ENCODE measurements around the gene PSD4. TPM values are rescaled to one million over a fixed set of nuclear protein-coding genes. Genes with fewer than 3 reads are reported as not detected.

The PSD4 gene
- total and polyA plus RNA-seq, 2 experiments from 2014 or later, result 2.5 to 9.0 TPM

DNA sequence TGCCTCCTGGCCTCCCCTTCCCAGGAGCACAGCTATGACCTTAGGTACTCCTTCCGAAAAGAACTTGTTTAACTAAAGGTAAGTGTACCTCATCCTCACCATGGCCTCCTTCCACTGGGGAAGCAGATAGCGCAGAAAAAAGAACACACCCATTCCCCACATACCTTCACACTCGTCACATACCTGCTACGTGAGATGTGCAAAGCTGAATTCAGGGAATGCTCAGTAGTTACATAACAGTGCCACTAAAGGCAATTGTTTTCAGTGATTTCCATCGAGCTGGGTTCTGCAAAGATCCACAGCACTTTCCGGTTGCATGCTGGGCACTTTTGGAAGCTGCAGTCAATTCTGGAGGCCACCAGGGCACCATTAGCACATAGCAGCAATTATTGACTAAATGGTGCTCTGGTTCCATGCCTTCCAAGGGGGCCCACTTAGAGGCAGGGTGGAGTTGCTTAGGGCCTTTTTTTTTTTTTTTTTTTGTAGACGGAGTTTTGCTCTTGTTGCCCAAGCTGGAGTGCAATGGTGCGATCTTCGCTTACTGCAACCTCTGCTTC, 63.9 kb downstream of the PSD4 start:
- no peaks in the 10 kb centered on the region for H3K27me3 ChIP-seq
- DNase-seq (ENCODE audit: low read depth in 1 of 2, low spot score in 1 of 2), result no peak
- no peaks in the 10 kb centered on the region for H3K36me3 ChIP-seq
- no peak overlapping the region for H3K27ac ChIP-seq
- TF ChIP-seq, protein P1, sequence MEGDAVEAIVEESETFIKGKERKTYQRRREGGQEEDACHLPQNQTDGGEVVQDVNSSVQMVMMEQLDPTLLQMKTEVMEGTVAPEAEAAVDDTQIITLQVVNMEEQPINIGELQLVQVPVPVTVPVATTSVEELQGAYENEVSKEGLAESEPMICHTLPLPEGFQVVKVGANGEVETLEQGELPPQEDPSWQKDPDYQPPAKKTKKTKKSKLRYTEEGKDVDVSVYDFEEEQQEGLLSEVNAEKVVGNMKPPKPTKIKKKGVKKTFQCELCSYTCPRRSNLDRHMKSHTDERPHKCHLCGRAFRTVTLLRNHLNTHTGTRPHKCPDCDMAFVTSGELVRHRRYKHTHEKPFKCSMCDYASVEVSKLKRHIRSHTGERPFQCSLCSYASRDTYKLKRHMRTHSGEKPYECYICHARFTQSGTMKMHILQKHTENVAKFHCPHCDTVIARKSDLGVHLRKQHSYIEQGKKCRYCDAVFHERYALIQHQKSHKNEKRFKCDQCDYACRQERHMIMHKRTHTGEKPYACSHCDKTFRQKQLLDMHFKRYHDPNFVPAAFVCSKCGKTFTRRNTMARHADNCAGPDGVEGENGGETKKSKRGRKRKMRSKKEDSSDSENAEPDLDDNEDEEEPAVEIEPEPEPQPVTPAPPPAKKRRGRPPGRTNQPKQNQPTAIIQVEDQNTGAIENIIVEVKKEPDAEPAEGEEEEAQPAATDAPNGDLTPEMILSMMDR (IDR thresholded peaks at IDR 0.05; ENCODE audit: low read depth, low read length), result no peak
- peaks cover 9% of the 10 kb centered on the region for H3K4me1 ChIP-seq (ENCODE audit: low read depth)
- H3K9me3 ChIP-seq (ENCODE audit: low read depth), result no peaks in the 10 kb centered on the region
- H3K4me3 ChIP-seq, result no peak overlapping the region

DNA sequence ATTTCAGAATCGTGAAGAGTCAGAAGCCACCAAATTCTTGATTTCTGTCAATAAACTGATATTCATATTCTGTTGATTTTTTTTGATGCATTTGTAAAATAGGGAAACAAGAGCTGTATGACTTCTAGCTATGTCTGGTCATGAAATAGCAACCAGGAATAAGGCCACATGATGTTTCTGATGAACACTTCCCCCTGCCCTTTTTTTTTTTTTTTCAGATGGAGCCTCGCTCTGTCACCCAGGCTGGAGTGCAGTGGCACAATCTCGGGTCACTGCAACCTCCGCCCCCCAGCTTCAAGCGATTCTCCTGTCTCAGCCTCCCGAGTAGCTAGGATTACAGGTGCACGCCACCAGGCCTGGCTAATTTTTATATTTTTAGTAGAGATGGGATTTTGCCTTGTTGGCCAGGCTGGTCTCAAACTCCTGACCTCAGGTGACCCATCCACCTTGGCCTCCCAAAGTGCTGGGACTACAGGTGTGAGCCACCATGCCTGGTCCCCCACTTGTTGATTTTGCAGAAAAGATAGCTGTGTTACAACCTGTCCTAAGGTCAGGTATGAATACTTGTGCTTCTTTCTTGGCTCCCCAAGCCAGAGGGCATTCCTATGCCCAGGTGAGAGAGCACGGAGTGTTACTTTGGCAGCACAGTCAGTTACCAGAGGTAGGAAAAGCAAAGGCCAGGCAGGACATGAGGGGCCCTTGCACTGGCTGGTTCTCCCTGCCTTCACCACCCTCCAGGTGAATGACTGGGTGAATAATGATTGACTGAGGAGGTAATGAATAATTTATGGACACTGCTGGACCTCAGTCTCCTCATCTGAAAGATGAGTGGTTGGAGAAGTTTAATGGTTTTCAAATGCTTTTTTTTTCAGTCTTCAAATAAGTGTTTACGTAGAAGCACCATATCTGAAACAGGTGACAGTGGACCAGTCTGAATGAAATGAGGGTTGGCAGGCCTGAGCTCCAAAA, 65.4 kb downstream of the PSD4 start:
- H3K9me3 ChIP-seq (ENCODE audit: low read depth), result no peaks in the 10 kb centered on the region

DNA sequence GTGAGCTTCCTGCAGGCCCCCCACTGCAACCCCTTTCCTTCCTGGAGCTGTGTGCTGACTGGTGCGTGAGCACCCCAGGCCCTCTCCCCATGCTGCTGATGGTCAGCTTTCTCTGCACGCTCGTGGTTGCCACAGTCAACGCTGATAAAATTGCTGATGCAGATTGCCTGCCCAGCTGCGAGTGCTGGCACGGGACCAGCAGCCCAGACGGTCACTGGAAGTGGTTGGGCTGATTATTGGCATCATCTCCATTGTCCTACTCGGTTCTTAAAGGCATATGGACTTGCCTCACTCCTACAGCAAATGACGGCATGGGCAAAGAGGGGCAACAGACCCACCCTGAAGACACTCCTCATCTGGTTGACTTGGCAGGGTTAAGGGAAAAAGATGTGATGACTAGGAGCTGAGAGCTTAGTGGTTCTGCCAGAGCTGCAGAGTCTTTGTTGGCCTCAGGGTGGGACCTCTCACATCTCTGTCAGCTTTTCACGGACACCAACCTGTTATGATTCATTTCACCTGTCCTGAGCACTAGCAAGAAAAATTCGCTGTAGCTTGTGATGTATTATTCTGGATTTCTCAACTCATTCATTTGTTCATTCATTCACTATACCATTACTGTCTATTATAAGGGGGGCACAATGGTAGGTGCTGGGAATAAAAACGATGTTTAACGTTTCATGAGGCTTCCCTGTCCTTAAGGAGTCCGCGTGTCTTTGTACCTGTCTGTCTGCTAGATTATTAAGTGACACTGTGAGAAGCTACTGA, 66.6 kb downstream of the PSD4 start:
- no peak overlapping the region for H3K27ac ChIP-seq
- H3K36me3 ChIP-seq, result no peaks in the 10 kb centered on the region
- H3K4me1 ChIP-seq (ENCODE audit: low read depth), result peaks cover 9% of the 10 kb centered on the region

More for the DNA sequence above, 65.4 kb downstream of the PSD4 start:
- Histone ChIP-seq H3K27me3 (no peaks in the 10 kb centered on the region), H3K36me3 (no peaks in the 10 kb centered on the region), H3K27ac (no peak overlapping the region), H3K4me3 (no peak overlapping the region), H3K4me1 (ENCODE audit: low read depth) (peaks cover 9% of the 10 kb centered on the region)
- no peak for DNase-seq (ENCODE audit: low read depth in 1 of 2, low spot score in 1 of 2)
- TF ChIP-seq, protein P1 (IDR thresholded peaks at IDR 0.05; ENCODE audit: low read depth, low read length), result no peak

DNA sequence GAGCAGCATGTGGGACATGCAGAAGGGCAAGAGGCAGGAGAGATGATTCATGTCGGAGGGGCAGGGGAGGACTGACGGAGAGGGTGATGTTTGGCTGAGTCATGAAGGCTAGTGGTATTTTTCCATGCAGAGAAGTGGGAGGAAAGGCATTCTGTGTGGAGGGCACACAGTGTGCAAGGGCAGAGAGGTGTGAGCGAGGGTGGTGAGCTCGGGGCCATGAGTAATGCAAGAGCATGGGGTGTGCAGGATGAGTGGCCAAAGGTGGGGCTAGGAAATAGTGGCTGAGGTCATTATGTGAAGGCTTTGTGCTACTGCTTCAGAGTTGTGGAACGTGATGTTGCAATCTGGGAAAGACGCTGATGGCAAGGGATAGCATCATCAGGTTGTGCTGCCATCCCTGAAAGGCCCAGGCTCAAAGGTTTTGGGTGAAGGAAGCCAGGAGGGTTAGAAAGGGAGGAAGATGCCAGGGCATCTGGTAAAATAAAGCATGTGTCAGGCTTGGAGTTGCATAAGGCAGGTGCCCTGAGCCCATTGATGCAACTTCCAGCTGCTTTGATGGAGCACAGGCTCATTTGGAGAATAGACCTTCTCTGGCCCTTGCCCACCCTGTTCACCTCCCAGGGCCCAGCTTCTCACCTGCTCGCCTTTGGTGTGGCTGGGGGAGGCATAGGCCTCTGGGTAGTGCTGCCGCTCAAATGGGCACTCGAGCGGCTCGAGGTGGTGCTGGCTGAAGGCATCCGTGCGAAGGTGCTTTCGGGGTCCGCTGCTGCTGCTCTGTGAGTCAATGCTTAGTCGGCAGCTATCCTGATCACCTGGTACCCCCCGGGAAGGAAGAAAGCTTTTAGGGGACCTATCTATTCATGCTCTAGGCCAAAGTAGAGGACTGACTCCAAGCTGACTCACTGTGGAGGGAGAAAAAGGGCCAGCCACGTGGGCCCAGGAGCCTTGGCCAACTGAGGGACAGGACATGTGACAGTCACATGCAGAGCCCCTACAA, 67.4 kb downstream of the PSD4 start:
- peak in 1 of 2 donors; percentile 94 for DNase-seq (ENCODE audit: low read depth in 1 of 2, low spot score in 1 of 2)
- H3K4me3 ChIP-seq, result no peak overlapping the region
- H3K27me3 ChIP-seq, result no peaks in the 10 kb centered on the region
- H3K4me1 ChIP-seq (ENCODE audit: low read depth), result peaks cover 9% of the 10 kb centered on the region
- no peaks in the 10 kb centered on the region for H3K9me3 ChIP-seq (ENCODE audit: low read depth)
- H3K36me3 ChIP-seq, result no peaks in the 10 kb centered on the region
- TF ChIP-seq, protein P1 (IDR thresholded peaks at IDR 0.05; ENCODE audit: low read depth, low read length), result no peak
- no peak overlapping the region for H3K27ac ChIP-seq

More for the DNA sequence above, 66.6 kb downstream of the PSD4 start:
- H3K27me3 ChIP-seq, result no peaks in the 10 kb centered on the region
- no peaks in the 10 kb centered on the region for H3K9me3 ChIP-seq (ENCODE audit: low read depth)
- TF ChIP-seq, protein P1 (IDR thresholded peaks at IDR 0.05; ENCODE audit: low read depth, low read length), result no peak
- DNase-seq (ENCODE audit: low read depth in 1 of 2, low spot score in 1 of 2), result peak in 1 of 2 donors; percentile 94
- no peak overlapping the region for H3K4me3 ChIP-seq
